Measurements from ENCODE around the gene AGPAT4. TPM values are rescaled to one million over a fixed set of nuclear protein-coding genes. Genes with fewer than 3 reads are reported as not detected.

Gene AGPAT4
- total and polyA plus RNA-seq, 8 donors = 12.4 to 19.4 (median 15.7) TPM

DNA sequence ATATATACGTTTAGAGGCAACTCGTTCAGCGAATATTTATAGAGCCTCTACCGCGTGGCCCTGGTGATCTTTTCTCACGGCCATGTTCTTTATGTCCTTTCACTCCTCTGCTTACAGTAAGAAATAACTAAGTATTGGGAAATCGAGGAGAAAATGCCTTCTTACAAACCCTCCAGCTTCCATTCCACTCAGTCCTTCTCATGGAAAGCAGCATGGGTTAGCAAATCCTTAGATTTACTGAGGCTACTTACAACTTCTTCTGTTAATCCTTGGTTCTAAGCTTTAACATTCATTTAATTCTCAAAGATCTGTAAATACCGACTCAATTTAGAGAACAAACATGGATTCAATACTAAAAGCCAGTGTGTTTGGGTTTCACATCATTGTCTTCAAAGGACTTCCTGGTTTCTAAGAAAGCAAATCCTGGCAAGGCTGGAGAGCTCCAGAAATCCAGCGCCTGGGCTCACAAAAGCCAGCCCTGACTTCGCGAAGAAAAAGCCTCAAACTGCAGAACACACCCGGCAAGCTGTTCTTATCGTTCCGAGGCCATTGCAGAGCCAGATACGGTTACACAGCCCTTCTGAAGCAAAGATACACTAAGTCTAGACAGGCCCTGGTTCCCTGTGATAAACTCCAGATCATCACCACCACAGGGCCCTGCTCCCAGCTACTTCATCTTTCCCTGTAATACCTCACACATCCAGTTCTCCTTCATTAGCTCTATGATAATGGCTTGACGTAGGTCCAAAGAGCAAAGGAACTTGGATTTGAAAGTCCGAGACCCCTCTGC lies 19.2 kb downstream of the AGPAT4 start:
- no peak overlapping the region for H3K4me3 ChIP-seq
- H3K4me1 ChIP-seq = no peaks in the 10 kb centered on the region
- peak; percentile 27 for ATAC-seq
- intact Hi-C loops (cut with DNase I) = no loop called here
- H3K27ac ChIP-seq = no peak overlapping the region
- H3K27me3 ChIP-seq = no peaks in the 10 kb centered on the region
- peaks cover 0 to 13% of the 10 kb centered on the region in 2 donors for H3K36me3 ChIP-seq
- TF ChIP-seq, protein P1, sequence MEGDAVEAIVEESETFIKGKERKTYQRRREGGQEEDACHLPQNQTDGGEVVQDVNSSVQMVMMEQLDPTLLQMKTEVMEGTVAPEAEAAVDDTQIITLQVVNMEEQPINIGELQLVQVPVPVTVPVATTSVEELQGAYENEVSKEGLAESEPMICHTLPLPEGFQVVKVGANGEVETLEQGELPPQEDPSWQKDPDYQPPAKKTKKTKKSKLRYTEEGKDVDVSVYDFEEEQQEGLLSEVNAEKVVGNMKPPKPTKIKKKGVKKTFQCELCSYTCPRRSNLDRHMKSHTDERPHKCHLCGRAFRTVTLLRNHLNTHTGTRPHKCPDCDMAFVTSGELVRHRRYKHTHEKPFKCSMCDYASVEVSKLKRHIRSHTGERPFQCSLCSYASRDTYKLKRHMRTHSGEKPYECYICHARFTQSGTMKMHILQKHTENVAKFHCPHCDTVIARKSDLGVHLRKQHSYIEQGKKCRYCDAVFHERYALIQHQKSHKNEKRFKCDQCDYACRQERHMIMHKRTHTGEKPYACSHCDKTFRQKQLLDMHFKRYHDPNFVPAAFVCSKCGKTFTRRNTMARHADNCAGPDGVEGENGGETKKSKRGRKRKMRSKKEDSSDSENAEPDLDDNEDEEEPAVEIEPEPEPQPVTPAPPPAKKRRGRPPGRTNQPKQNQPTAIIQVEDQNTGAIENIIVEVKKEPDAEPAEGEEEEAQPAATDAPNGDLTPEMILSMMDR (IDR thresholded peaks at IDR 0.05) = no peak
- DNase-seq = peak in 1 of 4 donors; percentile 56
- H3K9me3 ChIP-seq = no peaks in the 10 kb centered on the region

DNA sequence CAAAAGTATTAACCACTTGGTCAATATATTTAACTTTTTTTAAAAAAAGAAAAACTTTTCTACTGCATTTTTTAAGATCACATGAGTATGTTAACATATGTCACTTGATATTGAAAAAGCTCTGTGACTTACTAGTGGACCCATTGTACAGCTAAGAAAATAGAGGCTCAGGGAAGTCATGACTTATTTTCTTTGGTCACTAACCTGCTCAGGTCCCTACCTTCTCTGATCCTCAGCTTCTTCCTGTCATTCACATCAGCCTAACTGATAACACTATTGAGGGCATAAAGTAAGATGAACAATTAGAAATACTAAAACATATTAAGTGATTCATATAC lies 19.8 kb downstream of the AGPAT4 start:
- no peaks in the 10 kb centered on the region for H3K27me3 ChIP-seq
- intact Hi-C loops (cut with DNase I) = no loop called here

DNA sequence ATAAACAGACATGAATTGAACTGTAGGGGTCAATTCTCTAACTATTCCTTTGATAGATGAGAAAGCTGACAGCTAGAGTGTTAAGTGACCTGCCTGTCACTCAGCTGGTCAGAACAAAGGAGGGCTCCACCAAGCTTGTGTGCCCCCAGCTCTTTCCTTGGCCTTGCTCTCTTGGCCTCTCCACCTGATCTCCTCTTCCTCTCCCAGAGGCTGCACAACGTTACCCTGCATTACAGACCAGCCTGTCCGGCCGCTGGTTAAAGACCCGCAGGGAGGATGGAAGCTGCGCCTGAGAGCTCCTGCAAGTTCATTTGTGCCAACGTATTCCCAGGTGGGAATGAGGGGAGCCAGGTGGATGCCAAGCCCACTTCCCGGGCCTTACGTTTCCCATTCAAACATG lies 22.5 kb downstream of the AGPAT4 start:
- intact Hi-C loops (cut with DNase I) = no loop called here
- peaks cover 0 to 9% of the 10 kb centered on the region in 2 donors for H3K36me3 ChIP-seq
- H3K4me1 ChIP-seq = no peaks in the 10 kb centered on the region
- H3K4me3 ChIP-seq = no peak overlapping the region
- TF ChIP-seq, protein P1 (IDR thresholded peaks at IDR 0.05) = no peak
- ATAC-seq (no peak), DNase-seq (no peak)
- no peak overlapping the region for H3K27ac ChIP-seq
- H3K27me3 ChIP-seq = no peaks in the 10 kb centered on the region
- no peaks in the 10 kb centered on the region for H3K9me3 ChIP-seq

More for the DNA sequence above, 19.8 kb downstream of the AGPAT4 start:
- Histone ChIP-seq H3K27ac (no peak overlapping the region), H3K36me3 (peaks cover 0 to 9% of the 10 kb centered on the region in 2 donors), H3K4me3 (no peak overlapping the region), H3K4me1 (no peaks in the 10 kb centered on the region), H3K9me3 (no peaks in the 10 kb centered on the region)
- DNase-seq = no peak
- TF ChIP-seq, protein P1 (IDR thresholded peaks at IDR 0.05) = no peak
- no peak for ATAC-seq

DNA sequence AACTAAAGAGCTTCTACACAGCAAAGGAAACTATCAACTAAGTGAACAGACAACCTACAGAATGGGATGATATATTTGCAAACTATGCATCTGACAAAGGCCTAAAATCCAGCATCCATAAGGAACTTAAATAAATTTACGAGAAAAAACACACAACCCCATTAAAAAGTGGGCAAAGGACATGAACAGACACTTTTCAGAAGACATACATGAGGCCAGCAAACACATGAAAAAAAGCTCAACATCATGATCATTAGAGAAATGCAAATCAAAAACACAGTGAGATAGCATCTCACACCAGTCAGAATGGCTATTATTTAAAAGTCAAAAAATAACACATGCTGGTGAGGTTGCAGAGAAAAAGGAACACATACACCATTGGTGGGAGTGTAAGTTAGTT lies 24.5 kb downstream of the AGPAT4 start:
- no peak for ATAC-seq
- no peaks in the 10 kb centered on the region for H3K27me3 ChIP-seq
- intact Hi-C loops (cut with DNase I) = no loop called here
- H3K36me3 ChIP-seq = peaks cover 0 to 16% of the 10 kb centered on the region in 2 donors
- H3K27ac ChIP-seq = no peak overlapping the region
- DNase-seq = no peak
- no peaks in the 10 kb centered on the region for H3K9me3 ChIP-seq
- TF ChIP-seq, protein P1 (IDR thresholded peaks at IDR 0.05) = no peak
- no peak overlapping the region for H3K4me3 ChIP-seq
- no peaks in the 10 kb centered on the region for H3K4me1 ChIP-seq

DNA sequence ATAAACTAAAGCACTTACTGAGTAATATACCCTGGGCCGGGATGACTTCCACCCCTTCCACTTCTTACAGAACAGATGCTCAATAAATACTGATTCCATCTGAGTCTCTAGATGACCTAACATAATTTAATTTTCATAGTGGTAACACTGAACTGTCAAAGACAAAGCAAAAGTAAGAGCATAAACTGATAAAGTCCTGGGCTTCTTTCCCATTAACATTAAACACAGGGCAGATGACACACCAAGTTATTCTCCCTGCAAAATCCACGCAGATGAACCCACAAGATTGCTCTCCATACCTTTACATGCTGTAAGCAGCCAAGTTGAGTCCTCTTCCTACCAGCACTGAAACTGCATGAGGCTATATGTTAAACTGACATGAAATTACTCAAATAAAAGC lies 27.1 kb downstream of the AGPAT4 start:
- ATAC-seq = no peak
- H3K4me3 ChIP-seq = no peak overlapping the region
- H3K27ac ChIP-seq = no peak overlapping the region
- TF ChIP-seq, protein P1 (IDR thresholded peaks at IDR 0.05) = no peak
- no peak for DNase-seq
- peaks cover 0 to 12% of the 10 kb centered on the region in 2 donors for H3K4me1 ChIP-seq
- intact Hi-C loops (cut with DNase I) = no loop called here
- H3K9me3 ChIP-seq = no peaks in the 10 kb centered on the region
- no peaks in the 10 kb centered on the region for H3K27me3 ChIP-seq
- peaks cover 0 to 10% of the 10 kb centered on the region in 2 donors for H3K36me3 ChIP-seq

All from left lung (tissue), 10 donors.